Measurements from ENCODE around the gene MADCAM1.
A peak's percentile ranks its signal among the peaks of the same experiment; 100 is the strongest.

Gene MADCAM1

DNA sequence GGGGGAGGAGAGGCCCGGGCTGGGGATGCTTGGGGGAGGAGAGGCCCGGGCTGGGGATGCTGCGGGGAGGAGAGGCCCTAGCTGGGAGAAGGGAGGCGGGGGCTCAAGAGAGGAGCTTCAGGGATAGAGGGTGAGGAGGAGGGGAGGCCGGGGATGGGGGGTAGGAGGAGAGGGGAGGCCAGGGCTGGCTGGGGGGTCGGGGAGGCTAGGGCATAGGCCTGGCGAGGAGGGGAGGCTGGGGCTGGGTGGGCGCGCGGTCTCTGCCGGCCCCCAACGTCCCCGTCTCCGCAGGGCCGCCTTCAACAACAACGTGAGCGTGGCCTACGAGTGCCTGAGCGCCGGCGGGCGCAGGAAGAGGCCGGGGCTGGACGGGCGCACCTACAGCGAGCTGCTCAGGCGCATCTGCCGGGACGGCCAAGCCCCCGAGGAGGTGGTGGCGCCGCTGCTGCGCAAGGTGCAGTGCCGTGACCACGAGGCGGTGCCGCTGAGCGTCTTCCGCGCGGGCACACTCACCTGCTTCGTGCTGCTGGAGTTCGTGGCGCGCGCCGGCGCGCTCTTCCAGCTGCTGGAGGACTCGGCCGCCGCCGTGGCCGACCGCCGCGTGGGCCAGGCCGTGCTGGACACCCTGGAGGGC is 22.4 kb downstream of the MADCAM1 start:
- Histone ChIP-seq H2BK5ac (ENCODE audit: low read depth, low read length, poor library complexity, severe bottlenecking) (no peak overlapping the region), H3K4ac (ENCODE audit: low read depth in 1 of 2, low read length in 2 of 2) (peak overlapping the region; percentile 98 to 100), H3K4me2 (ENCODE audit: low read length, poor library complexity, severe bottlenecking) (no peak overlapping the region), H3K9ac (ENCODE audit: low read length) (no peak overlapping the region), H2BK15ac (ENCODE audit: low read depth, poor library complexity, severe bottlenecking) (peak overlapping the region; percentile 97), H2AFZ (ENCODE audit: low read depth, low read length) (no peak overlapping the region), H3K4me3 (ENCODE audit: insufficient read depth in 1 of 2, low read depth in 1 of 2, low read length in 2 of 2) (no peak overlapping the region), H3K79me1 (replicated peaks; ENCODE audit: low read length, poor library complexity, severe bottlenecking) (peaks cover 14% of the 10 kb centered on the region), H2BK120ac (ENCODE audit: low read depth, low read length) (peak overlapping the region; percentile 96), H3K18ac (ENCODE audit: low read depth in 1 of 2, low read length in 2 of 2) (peak overlapping the region; percentile 98 to 99), H3K9me3 (ENCODE audit: control insufficient read depth, low read length) (no peaks in the 10 kb centered on the region), H3K27ac (ENCODE audit: low read length, poor library complexity, severe bottlenecking) (no peak overlapping the region), H3K23ac (ENCODE audit: low read length in 2 of 2) (no peak overlapping the region), H4K8ac (ENCODE audit: low read length) (peak overlapping the region; percentile 97), H4K91ac (ENCODE audit: low read length) (peak overlapping the region; percentile 100), H3K4me1 (ENCODE audit: control insufficient read depth, insufficient read depth, low read depth, low read length) (peaks cover 24% of the 10 kb centered on the region), H2AK5ac (ENCODE audit: low read length, severe bottlenecking) (peak overlapping the region; percentile 53), H2BK12ac (ENCODE audit: low read length in 2 of 2) (peak overlapping the region; percentile 96 to 98), H3K27me3 (ENCODE audit: control insufficient read depth in 1 of 2, insufficient read depth in 1 of 2, low read length in 2 of 2) (no peaks in the 10 kb centered on the region), H3K14ac (ENCODE audit: low read length in 2 of 2) (peak overlapping the region in 1 of 2 experiments; percentile 85), H3K36me3 (ENCODE audit: control insufficient read depth in 1 of 2, insufficient read depth in 2 of 2, low read depth in 1 of 2, low read length in 2 of 2) (peaks cover 13 to 46% of the 10 kb centered on the region in 2 experiments)
- WGBS: 74% methylated on average over 57 of the region's 58 CpGs
- no peak for DNase-seq

- H3K4me2 ChIP-seq (ENCODE audit: low read length, poor library complexity, severe bottlenecking): no peak overlapping the region
- no peak overlapping the region for H4K8ac ChIP-seq (ENCODE audit: low read length)
- H2BK120ac ChIP-seq (ENCODE audit: low read depth, low read length): peak overlapping the region; percentile 96
- no peak overlapping the region for H3K23ac ChIP-seq (ENCODE audit: low read length in 2 of 2)
- no peak overlapping the region for H2AFZ ChIP-seq (ENCODE audit: low read depth, low read length)
- H3K79me1 ChIP-seq (replicated peaks; ENCODE audit: low read length, poor library complexity, severe bottlenecking): peaks cover 10% of the 10 kb centered on the region
- H3K14ac ChIP-seq (ENCODE audit: low read length in 2 of 2): no peak overlapping the region
- peak overlapping the region in 1 of 2 experiments; percentile 100 for H3K4ac ChIP-seq (ENCODE audit: low read depth in 1 of 2, low read length in 2 of 2)
- peak overlapping the region in 1 of 2 experiments; percentile 98 for H2BK12ac ChIP-seq (ENCODE audit: low read length in 2 of 2)
- H3K9me3 ChIP-seq (ENCODE audit: control insufficient read depth, low read length): no peaks in the 10 kb centered on the region
- H3K27ac ChIP-seq (ENCODE audit: low read length, poor library complexity, severe bottlenecking): no peak overlapping the region
- H2BK15ac ChIP-seq (ENCODE audit: low read depth, poor library complexity, severe bottlenecking): peak overlapping the region; percentile 97
- H3K9ac ChIP-seq (ENCODE audit: low read length): no peak overlapping the region
- no peaks in the 10 kb centered on the region for H3K27me3 ChIP-seq (ENCODE audit: control insufficient read depth in 1 of 2, insufficient read depth in 1 of 2, low read length in 2 of 2)
- H3K36me3 ChIP-seq (ENCODE audit: control insufficient read depth in 1 of 2, insufficient read depth in 2 of 2, low read depth in 1 of 2, low read length in 2 of 2): peaks cover 7 to 38% of the 10 kb centered on the region in 2 experiments
- WGBS: 98% methylated on average over 43 of the region's 45 CpGs
- H2AK5ac ChIP-seq (ENCODE audit: low read length, severe bottlenecking): no peak overlapping the region
- H3K4me1 ChIP-seq (ENCODE audit: control insufficient read depth, insufficient read depth, low read depth, low read length): peaks cover 28% of the 10 kb centered on the region
- DNase-seq: no peak
- H2BK5ac ChIP-seq (ENCODE audit: low read depth, low read length, poor library complexity, severe bottlenecking): no peak overlapping the region
- peak overlapping the region; percentile 98 to 99 for H3K18ac ChIP-seq (ENCODE audit: low read depth in 1 of 2, low read length in 2 of 2)
- H4K91ac ChIP-seq (ENCODE audit: low read length): peak overlapping the region; percentile 100
- no peak overlapping the region for H3K4me3 ChIP-seq (ENCODE audit: insufficient read depth in 1 of 2, low read depth in 1 of 2, low read length in 2 of 2)
Observed at GRCh38 chr19:519449-519865, 23.2 kb downstream of the MADCAM1 start.

DNA sequence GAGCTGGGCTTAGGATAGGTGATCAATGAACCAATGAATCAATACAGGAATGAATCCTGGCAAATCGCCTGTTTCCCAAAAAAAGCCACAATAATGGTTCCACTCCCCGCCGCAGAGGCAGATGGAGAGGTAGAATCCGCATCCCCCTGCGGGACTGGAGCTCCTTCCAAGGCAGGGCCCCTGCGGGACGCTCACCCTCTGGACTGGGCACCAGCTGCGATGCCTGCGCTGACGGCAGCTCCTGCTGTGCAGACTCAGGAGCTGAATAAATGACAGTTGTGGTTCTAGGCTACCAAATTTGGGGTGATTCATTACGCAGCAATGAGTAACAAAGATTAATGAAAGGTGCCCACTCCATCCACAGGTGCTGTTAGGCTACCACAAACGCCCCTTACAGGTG is 26.4 kb downstream of the MADCAM1 start:
- no peak overlapping the region for H2BK120ac ChIP-seq (ENCODE audit: low read depth, low read length)
- H3K36me3 ChIP-seq (ENCODE audit: control insufficient read depth in 1 of 2, insufficient read depth in 2 of 2, low read depth in 1 of 2, low read length in 2 of 2): peaks cover 7 to 32% of the 10 kb centered on the region in 2 experiments
- 95% methylated on average over 12 of the region's 12 CpGs for WGBS
- no peak overlapping the region for H2AK5ac ChIP-seq (ENCODE audit: low read length, severe bottlenecking)
- H3K4ac ChIP-seq (ENCODE audit: low read depth in 1 of 2, low read length in 2 of 2): no peak overlapping the region
- DNase-seq: no peak
- H3K27ac ChIP-seq (ENCODE audit: low read length, poor library complexity, severe bottlenecking): no peak overlapping the region
- peaks cover 0 to 13% of the 10 kb centered on the region in 2 experiments for H3K27me3 ChIP-seq (ENCODE audit: control insufficient read depth in 1 of 2, insufficient read depth in 1 of 2, low read length in 2 of 2)
- H3K18ac ChIP-seq (ENCODE audit: low read depth in 1 of 2, low read length in 2 of 2): no peak overlapping the region
- no peak overlapping the region for H3K9ac ChIP-seq (ENCODE audit: low read length)
- H3K4me1 ChIP-seq (ENCODE audit: control insufficient read depth, insufficient read depth, low read depth, low read length): peaks cover 22% of the 10 kb centered on the region
- H3K79me1 ChIP-seq (replicated peaks; ENCODE audit: low read length, poor library complexity, severe bottlenecking): peaks cover 2% of the 10 kb centered on the region
- no peak overlapping the region for H2AFZ ChIP-seq (ENCODE audit: low read depth, low read length)
- H2BK15ac ChIP-seq (ENCODE audit: low read depth, poor library complexity, severe bottlenecking): peak overlapping the region; percentile 69
- no peak overlapping the region for H2BK5ac ChIP-seq (ENCODE audit: low read depth, low read length, poor library complexity, severe bottlenecking)
- no peak overlapping the region for H4K8ac ChIP-seq (ENCODE audit: low read length)
- H4K91ac ChIP-seq (ENCODE audit: low read length): no peak overlapping the region
- H3K4me3 ChIP-seq (ENCODE audit: insufficient read depth in 1 of 2, low read depth in 1 of 2, low read length in 2 of 2): no peak overlapping the region
- no peak overlapping the region for H2BK12ac ChIP-seq (ENCODE audit: low read length in 2 of 2)
- H3K9me3 ChIP-seq (ENCODE audit: control insufficient read depth, low read length): no peaks in the 10 kb centered on the region
- no peak overlapping the region for H3K14ac ChIP-seq (ENCODE audit: low read length in 2 of 2)
- H3K4me2 ChIP-seq (ENCODE audit: low read length, poor library complexity, severe bottlenecking): no peak overlapping the region
- H3K23ac ChIP-seq (ENCODE audit: low read length in 2 of 2): no peak overlapping the region

- no peak overlapping the region for H3K4me3 ChIP-seq (ENCODE audit: insufficient read depth in 1 of 2, low read depth in 1 of 2, low read length in 2 of 2)
- peak overlapping the region; percentile 10 for H3K4me2 ChIP-seq (ENCODE audit: low read length, poor library complexity, severe bottlenecking)
- no peak overlapping the region for H2AFZ ChIP-seq (ENCODE audit: low read depth, low read length)
- H3K4ac ChIP-seq (ENCODE audit: low read depth in 1 of 2, low read length in 2 of 2): peak overlapping the region; percentile 15 to 73
- no peak overlapping the region for H2BK5ac ChIP-seq (ENCODE audit: low read depth, low read length, poor library complexity, severe bottlenecking)
- H3K18ac ChIP-seq (ENCODE audit: low read depth in 1 of 2, low read length in 2 of 2): peak overlapping the region in 1 of 2 experiments; percentile 25
- H2AK5ac ChIP-seq (ENCODE audit: low read length, severe bottlenecking): no peak overlapping the region
- no peak overlapping the region for H2BK120ac ChIP-seq (ENCODE audit: low read depth, low read length)
- H3K9me3 ChIP-seq (ENCODE audit: control insufficient read depth, low read length): no peaks in the 10 kb centered on the region
- DNase-seq: peak; percentile 29
- WGBS: 80% methylated on average over 29 of the region's 29 CpGs
- H3K4me1 ChIP-seq (ENCODE audit: control insufficient read depth, insufficient read depth, low read depth, low read length): peaks cover 9% of the 10 kb centered on the region
- H4K8ac ChIP-seq (ENCODE audit: low read length): peak overlapping the region; percentile 76
- H3K9ac ChIP-seq (ENCODE audit: low read length): peak overlapping the region; percentile 54
- no peak overlapping the region for H2BK15ac ChIP-seq (ENCODE audit: low read depth, poor library complexity, severe bottlenecking)
- H3K36me3 ChIP-seq (ENCODE audit: control insufficient read depth in 1 of 2, insufficient read depth in 2 of 2, low read depth in 1 of 2, low read length in 2 of 2): peaks cover 7 to 26% of the 10 kb centered on the region in 2 experiments
- H3K27ac ChIP-seq (ENCODE audit: low read length, poor library complexity, severe bottlenecking): no peak overlapping the region
- H2BK12ac ChIP-seq (ENCODE audit: low read length in 2 of 2): peak overlapping the region in 1 of 2 experiments; percentile 42
- H3K27me3 ChIP-seq (ENCODE audit: control insufficient read depth in 1 of 2, insufficient read depth in 1 of 2, low read length in 2 of 2): peaks cover 0 to 13% of the 10 kb centered on the region in 2 experiments
- H4K91ac ChIP-seq (ENCODE audit: low read length): peak overlapping the region; percentile 48
- H3K79me1 ChIP-seq (replicated peaks; ENCODE audit: low read length, poor library complexity, severe bottlenecking): no peaks in the 10 kb centered on the region
- peak overlapping the region in 1 of 2 experiments; percentile 2 for H3K14ac ChIP-seq (ENCODE audit: low read length in 2 of 2)
- H3K23ac ChIP-seq (ENCODE audit: low read length in 2 of 2): no peak overlapping the region
Observed at GRCh38 chr19:524062-524674, 27.9 kb downstream of the MADCAM1 start.
